NCI-H510A treated with DMSO at 0.1 percent for 48 hours (cell line): ENCODE results near the gene UBE2I.
A peak's percentile ranks its signal among the peaks of the same experiment; 100 is the strongest.

Experiments
- DNase-seq: peaks from one replicate; lab custom pipeline; 2025; lab: John Stamatoyannopoulos, UW

UBE2I gene

DNA sequence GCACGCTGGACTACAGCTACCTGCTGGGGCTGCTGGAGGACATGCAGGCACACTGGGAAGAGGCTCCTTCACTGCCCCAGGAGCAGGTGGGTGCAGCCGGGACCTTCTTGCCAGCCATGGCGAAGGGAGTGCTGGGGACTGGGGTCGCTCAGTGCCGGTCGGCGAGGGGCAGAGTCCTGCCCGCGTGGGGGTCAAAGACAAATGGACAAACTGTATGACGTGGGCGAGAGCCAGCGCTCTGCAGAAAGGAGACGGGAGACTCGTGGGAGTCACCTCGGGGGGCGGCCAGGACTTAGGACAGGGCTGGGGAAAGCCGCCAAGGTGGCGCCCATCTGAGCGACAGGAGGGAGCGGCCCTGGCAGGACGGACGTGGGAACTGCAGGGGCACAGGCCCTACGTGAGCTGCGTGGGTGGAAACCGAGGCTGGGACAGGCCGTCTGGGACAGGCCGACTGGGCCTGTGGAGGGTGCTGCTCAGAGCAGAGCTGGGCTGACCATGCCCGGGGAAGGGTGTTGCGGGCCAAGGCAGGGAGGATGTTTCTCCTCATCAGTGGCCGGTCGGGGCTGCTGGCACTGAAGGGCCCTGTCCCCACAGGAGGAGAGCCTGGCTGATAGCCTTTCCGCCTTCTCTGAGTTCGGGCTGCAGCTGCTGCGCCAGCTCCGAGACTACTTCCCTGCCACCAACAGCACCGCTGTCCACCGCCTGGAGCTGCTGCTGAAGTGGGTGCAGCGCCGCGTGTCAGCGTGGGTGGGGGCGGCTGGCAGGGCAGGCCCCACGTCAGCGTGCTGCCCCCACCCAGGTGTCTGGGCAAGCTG lies 34.2 kb downstream of the UBE2I start:
- no peak for DNase-seq

- DNase-seq, result no peak
Observed at GRCh38 chr16:1344499-1344898, 35.1 kb downstream of the UBE2I start.

DNA sequence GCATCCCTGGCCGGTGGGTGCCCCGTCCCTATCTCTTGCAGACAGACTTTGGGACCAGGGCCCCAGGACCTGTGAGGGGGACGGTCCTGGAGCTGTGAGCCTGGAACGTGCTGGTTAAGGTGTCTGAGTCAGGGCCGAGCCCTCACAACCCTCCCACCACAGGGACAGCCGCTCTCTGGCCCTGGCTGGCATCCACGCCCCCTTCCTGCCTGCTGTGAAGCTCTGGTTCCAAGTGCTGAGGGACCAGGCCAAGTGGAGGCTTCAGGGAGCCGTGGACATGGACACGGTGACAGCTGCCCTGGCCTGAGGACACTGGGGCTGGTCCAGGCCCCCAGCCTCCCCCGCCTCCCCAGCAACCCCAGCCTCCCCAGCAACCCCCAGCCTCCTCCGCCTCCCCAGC lies 35.7 kb downstream of the UBE2I start:
- DNase-seq, result no peak

DNA sequence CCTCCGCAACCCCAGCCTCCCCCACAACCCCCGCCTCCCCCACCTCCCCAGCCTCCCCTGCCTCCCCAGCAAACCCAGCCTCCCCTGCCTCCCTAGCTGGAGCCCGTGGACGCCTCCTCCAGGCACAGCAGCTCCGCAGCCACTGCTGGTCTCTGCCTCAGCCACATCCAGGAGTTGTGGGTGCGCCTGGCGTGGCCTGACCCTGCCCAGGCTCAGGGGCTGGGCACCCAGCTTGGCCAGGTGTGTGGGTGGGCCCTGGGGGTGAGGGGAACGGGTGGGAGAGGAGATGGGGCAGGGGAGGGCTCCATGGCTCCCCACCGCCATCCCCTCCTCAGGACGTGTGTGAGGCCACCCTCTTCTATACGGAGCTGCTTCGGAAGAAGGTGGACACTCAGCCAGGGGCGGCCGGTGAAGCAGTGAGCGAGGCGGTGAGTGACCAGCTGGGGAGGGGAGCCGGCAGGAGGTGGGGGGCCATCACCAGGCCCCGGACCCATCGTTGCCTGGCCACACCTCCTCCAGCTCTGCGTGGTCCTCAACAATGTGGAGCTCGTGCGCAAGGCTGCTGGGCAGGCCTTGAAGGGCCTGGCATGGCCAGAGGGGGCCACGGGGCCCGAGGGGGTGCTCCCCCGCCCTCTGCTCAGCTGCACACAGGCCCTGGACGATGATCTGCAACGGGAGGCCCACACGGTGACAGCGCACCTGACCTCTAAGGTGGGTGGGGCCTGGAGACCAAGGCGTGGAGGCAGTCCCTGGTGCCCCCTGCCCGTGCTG lies 36.4 kb downstream of the UBE2I start:
- no peak for DNase-seq

DNA sequence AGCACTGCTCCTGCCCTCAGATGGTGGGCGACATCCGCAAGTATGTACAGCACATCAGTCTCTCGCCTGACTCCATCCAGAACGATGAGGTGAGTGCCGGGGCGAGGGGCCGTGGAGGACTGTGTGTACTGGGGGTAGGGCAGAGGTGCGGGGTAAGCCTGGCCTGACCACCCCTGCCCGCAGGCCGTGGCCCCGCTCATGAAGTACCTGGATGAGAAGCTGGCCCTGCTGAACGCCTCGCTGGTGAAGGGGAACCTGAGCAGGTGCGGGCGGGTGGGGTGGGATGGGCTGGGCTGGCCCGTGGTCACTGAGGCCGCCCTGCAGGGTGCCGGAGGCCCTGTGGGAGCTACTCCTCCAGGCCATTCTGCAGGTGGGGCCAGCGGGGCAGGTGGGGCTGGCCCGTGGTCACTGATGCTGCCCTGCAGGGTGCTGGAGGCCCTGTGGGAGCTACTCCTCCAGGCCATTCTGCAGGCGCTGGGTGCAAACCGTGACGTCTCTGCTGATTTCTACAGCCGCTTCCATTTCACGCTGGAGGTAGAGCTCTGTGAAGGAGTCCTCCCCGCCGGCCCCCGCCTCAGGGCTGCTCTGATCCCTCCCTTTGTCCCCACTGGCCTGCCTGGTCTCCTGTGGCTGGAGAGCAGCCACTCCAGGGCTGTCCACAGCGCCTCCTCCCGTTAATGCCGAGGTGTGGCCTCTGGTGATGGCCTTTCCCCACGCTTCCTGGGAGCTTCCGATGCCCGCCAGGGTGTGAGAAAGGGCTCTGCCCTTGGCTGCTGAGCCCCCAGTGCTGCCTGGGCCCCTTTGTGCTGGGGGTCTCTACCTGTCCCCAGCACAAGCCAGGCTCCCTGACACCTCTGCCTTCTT lies 37.2 kb downstream of the UBE2I start:
- DNase-seq, result no peak

- no peak for DNase-seq
Observed at GRCh38 chr16:1347286-1347855, 37.9 kb downstream of the UBE2I start.

GRCh38 chr16:1347962-1348361 lies 38.5 kb downstream of the UBE2I start:
- DNase-seq, result no peak

- no peak for DNase-seq
Observed at GRCh38 chr16:1348441-1348840, 39.0 kb downstream of the UBE2I start.

- DNase-seq, result no peak
Observed at GRCh38 chr16:1348926-1349325, 39.5 kb downstream of the UBE2I start.

DNA sequence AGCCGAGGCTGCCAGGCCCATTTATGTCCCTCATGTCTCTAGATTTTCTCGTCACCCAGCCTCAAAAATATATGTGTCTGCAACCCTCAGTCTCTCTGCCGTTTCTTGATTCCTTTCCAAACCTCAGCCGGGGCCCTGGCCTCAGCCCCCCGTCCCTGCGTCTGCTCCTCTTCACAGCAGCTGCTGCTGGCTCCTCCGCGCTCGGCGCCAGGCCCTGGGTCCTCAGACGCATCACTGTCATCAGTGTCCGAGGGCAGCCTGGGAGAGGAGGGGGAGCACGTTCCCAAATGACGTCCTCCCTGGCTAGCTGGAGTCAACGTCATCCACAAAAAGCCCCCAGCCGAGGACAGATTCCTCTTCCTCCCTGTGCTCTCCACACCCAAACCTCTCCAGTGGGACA lies 39.9 kb downstream of the UBE2I start:
- DNase-seq, result no peak

- no peak for DNase-seq
Observed at GRCh38 chr16:1349951-1350350, 40.5 kb downstream of the UBE2I start.

DNA sequence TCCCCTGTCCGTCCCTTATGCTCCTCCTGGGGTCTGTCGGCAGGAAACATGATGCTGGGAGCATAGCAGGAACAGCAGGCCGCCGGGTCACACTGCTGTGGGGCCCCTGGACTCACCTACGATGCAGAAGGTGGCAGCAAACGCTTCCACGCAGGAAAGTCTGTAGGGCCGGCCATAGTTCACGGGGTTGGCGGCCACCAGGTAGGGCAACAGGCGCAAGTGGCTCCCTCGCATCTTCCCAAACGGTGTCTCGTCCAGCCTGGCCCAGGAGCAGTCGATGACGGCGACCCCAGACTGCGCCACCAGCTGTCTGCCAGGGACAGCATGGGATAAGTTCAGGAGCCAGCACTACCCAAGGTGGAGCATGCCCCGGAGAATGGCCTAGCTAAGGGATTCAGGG lies 41.3 kb downstream of the UBE2I start:
- no peak for DNase-seq

GRCh38 chr16:1351215-1351581 lies 41.8 kb downstream of the UBE2I start:
- DNase-seq, result no peak

- DNase-seq, result peak; percentile 20
Observed at GRCh38 chr16:1351582-1352362, 42.3 kb downstream of the UBE2I start, which contains the start of the genes GNPTG and TSR3. Gene GNPTG (plus strand): TSS chr16:1351931. CDS start chr16:1351966, 35 bp downstream. Gene TSR3 (minus strand): TSS chr16:1351878. CDS start chr16:1351804, 74 bp downstream.

- DNase-seq, result no peak
Observed at GRCh38 chr16:1354815-1355540, 45.5 kb downstream of the UBE2I start.

DNA sequence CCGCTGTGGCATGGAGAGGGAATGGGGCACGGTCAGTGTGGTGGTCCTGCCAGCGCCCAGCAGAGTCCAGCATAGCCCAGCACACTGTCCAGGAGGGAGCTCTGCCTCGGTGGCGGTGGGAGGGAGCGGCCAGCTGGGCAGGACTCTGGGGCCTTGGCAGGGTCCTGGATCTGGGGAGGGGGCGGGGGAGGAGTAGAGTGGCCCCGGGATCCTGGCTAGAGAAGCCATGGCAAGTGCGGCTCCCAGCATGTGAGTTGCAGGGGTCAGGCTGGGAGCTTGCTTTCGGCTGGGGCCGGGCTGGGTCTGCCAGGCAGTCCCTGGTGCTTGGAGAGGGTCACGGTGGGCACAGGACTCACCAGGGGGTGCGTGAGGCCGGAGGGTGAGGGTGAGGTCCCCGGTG lies 46.2 kb downstream of the UBE2I start:
- DNase-seq, result no peak

DNA sequence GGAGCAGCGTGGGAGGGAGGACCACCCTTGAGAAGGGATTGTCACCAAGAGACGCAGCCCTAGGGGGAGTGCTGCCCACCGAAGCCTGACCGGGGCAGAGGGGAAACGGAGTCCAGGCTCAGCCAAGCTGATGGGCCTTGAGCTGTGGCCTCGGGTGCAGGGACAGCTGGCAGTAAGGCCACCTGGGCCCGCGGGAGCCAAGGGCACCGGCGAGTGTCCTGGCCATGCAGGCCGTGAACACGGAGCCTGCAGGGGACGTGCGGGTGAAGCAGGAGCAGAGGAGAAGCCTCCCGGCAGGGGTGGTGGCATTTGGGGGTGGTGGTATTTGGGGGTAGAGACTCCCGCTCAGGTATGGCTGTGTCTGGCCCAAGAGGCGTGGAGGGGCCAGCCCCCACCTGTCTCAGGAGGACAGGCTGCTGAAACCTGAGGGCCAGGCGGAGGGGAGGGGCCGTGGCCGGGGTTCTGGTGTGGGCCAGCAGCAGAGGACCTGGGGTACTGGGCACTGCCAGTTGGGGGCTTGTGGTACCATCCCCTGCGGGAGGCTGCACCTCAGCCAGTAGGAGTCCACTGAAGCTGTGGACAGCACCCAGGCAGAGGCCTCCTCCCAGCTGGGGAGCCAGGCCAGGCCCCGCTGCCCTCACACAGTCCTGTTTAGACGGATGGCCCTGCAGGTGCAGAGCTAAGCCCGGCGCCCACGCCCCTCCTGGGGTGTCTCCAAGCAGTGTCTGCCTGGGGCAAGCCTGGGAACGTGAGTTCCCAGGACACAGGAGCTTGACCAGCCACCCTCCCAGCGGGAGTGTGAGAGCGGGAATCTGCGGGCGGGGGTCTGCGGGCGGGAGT lies 46.8 kb downstream of the UBE2I start:
- no peak for DNase-seq

DNA sequence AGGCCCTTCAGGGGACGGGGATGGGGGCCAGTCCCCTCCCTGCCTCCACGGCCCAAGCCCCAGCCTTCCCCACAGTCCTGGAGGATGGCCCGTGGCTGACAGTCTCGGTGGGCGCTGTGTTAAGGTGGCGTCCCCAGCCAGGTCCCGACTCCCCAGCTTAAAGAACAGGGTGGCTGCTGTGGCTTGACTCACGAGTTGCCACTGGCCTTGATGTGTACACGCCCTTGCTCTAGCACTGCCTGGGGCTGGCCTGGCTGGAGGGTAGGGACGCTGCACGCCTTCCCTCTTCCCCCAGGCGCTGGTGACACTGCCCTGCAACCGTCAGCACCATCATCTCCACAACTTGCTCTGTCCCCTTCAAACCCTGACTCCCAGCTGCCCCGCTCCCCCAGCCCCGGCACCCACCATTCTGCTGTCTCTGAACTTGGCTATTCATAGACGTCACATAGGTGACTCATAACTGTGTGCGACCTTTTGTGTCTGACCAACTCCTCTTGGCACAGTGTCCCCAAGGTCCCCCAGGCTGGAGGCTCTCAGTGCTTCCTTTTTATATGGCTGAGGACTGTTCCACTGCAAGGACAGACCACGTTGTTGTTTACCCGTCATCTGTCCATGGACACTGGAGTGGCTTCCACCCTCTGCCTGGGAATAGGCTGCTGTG lies 48.6 kb downstream of the UBE2I start:
- no peak for DNase-seq
